ENCODE measurements around the gene TMEM8B.

The TMEM8B gene

DNA sequence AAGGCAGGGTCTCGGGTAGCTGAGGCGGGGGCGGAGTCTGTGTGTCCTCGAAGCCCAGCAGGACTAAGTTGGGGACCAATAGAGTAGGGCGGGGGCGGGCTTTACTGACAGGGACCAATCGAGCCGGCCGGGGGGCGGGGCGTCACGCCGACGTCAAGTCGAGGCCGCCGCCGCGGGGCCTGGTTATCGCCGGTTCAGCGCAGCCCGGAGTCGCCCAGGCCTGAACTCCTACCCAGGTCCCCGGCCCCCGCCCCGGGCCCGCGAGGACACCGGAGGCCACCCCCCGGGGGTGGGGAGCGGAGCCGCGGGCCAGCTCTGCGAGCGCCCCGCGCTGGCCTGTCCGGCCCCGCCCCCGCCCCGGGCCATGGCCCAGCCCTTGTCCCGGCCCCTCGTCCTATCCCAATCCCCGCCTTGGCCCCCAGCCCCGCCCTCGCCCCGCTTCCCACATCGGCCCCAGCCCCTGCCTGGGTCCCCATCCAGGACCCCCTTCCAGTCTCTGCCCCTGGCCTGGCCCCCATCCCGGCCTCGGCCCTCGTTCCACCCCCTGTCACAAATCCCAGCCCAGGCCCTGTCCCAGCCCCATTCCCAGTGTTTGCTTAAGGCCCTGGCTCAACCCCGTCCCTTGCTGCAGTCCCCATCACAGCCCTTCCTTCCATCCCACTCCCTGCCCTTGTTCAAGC, at the start of gene TMEM8B:
TSS of gene TMEM8B (plus strand) at position 145 of the 680 bp plus-strand sequence. CDS start at position 365, 220 bp downstream.
- no peaks in the 10 kb centered on the region for H3K4me1 ChIP-seq (ENCODE audit: control insufficient read depth, insufficient read depth, low read length)
- H3K36me3 ChIP-seq (ENCODE audit: control insufficient read depth, insufficient read depth, low read length) = no peaks in the 10 kb centered on the region
- H3K9me3 ChIP-seq (ENCODE audit: control insufficient read depth, insufficient read depth, low read length) = no peaks in the 10 kb centered on the region
- H3K4me3 ChIP-seq (ENCODE audit: low read depth, low read length) = peak within 1 kb of the TSS; percentile 79
- no peak within 1 kb of the TSS for H3K9ac ChIP-seq (ENCODE audit: low read depth, low read length)
- peaks cover 2% of the 10 kb centered on the region for H3K27me3 ChIP-seq (ENCODE audit: control insufficient read depth, insufficient read depth, low read length)

GRCh38 chr9:35781066-35781465, 48.0 kb upstream of the TMEM8B start:
- peaks cover 1% of the 10 kb centered on the region for H3K4me1 ChIP-seq (ENCODE audit: control insufficient read depth, insufficient read depth, low read length)
- H3K27me3 ChIP-seq (ENCODE audit: control insufficient read depth, insufficient read depth, low read length) = no peaks in the 10 kb centered on the region
- H3K9me3 ChIP-seq (ENCODE audit: control insufficient read depth, insufficient read depth, low read length) = no peaks in the 10 kb centered on the region
- no peak overlapping the region for H3K9ac ChIP-seq (ENCODE audit: low read depth, low read length)
- H3K36me3 ChIP-seq (ENCODE audit: control insufficient read depth, insufficient read depth, low read length) = no peaks in the 10 kb centered on the region
- no peak overlapping the region for H3K4me3 ChIP-seq (ENCODE audit: low read depth, low read length)

DNA sequence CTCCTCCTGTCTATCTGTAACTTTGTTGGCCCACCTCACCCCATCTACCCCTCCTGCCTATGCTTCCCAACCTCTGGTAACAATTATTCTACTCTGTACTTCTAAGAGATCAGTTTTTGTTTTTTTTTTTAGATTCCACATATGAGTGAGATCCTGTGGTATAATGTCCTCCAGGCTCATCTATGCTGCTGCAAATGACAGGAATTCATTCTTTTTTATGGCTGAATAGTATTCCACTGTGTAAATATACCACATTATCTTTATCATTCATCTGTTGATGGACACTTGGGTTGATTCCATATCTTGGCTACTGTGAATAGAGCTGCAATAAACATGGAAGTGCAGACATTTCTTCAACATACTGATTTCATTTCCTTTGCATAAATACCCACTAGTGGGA, 45.6 kb upstream of the TMEM8B start:
- no peaks in the 10 kb centered on the region for H3K27me3 ChIP-seq (ENCODE audit: control insufficient read depth, insufficient read depth, low read length)
- no peak overlapping the region for H3K9ac ChIP-seq (ENCODE audit: low read depth, low read length)
- H3K9me3 ChIP-seq (ENCODE audit: control insufficient read depth, insufficient read depth, low read length) = no peaks in the 10 kb centered on the region
- H3K4me3 ChIP-seq (ENCODE audit: low read depth, low read length) = no peak overlapping the region
- no peaks in the 10 kb centered on the region for H3K36me3 ChIP-seq (ENCODE audit: control insufficient read depth, insufficient read depth, low read length)
- H3K4me1 ChIP-seq (ENCODE audit: control insufficient read depth, insufficient read depth, low read length) = no peaks in the 10 kb centered on the region

DNA sequence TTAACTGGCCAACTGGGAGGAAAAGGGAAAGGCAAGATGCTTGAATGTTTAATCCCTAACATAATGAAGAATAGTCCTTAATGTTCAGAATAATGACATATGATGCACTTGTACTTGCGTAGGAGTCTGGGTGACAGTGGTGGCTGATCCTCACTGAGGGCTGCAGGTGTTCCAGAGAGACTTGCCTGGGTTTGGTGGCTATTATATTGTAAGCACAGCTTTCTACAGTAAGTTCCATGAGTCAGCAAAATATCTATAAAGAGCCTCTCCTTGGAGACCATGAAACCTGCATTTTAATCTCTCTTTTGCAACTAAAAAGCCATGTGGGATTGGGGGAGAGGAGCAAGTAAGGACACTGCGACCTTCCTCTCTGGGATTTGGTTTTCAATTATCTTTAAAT, 39.5 kb upstream of the TMEM8B start:
- Histone ChIP-seq H3K9ac (ENCODE audit: low read depth, low read length) (no peak overlapping the region), H3K9me3 (ENCODE audit: control insufficient read depth, insufficient read depth, low read length) (no peaks in the 10 kb centered on the region), H3K27me3 (ENCODE audit: control insufficient read depth, insufficient read depth, low read length) (peaks cover 3% of the 10 kb centered on the region), H3K36me3 (ENCODE audit: control insufficient read depth, insufficient read depth, low read length) (no peaks in the 10 kb centered on the region), H3K4me1 (ENCODE audit: control insufficient read depth, insufficient read depth, low read length) (peaks cover 2% of the 10 kb centered on the region), H3K4me3 (ENCODE audit: low read depth, low read length) (no peak overlapping the region)

DNA sequence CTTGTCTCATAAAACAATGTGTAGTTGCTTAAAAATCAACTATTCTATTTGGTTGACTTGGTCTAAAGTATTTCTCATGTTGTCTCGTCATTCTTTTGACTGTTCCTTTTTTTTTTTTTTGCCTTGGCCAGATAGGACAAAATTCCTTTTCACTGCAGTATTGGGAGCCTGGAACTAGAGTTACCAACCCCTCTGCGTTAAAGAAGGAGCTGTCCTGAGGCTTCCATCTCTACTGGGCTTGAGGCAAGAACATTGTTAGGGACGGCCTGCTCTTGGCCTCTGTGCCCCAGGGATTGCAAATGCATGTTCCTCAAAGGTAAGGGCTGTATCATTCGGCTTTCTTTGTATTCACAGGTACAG, 39.0 kb upstream of the TMEM8B start:
- Histone ChIP-seq H3K4me3 (ENCODE audit: low read depth, low read length) (no peak overlapping the region), H3K4me1 (ENCODE audit: control insufficient read depth, insufficient read depth, low read length) (peaks cover 2% of the 10 kb centered on the region), H3K9ac (ENCODE audit: low read depth, low read length) (no peak overlapping the region), H3K36me3 (ENCODE audit: control insufficient read depth, insufficient read depth, low read length) (no peaks in the 10 kb centered on the region), H3K9me3 (ENCODE audit: control insufficient read depth, insufficient read depth, low read length) (no peaks in the 10 kb centered on the region), H3K27me3 (ENCODE audit: control insufficient read depth, insufficient read depth, low read length) (peaks cover 3% of the 10 kb centered on the region)

GRCh38 chr9:35790385-35791296, 38.4 kb upstream of the TMEM8B start:
- Histone ChIP-seq H3K4me3 (ENCODE audit: low read depth, low read length) (peak overlapping the region; percentile 55), H3K4me1 (ENCODE audit: control insufficient read depth, insufficient read depth, low read length) (peaks cover 2% of the 10 kb centered on the region), H3K36me3 (ENCODE audit: control insufficient read depth, insufficient read depth, low read length) (no peaks in the 10 kb centered on the region), H3K27me3 (ENCODE audit: control insufficient read depth, insufficient read depth, low read length) (peaks cover 3% of the 10 kb centered on the region), H3K9ac (ENCODE audit: low read depth, low read length) (peak overlapping the region; percentile 47), H3K9me3 (ENCODE audit: control insufficient read depth, insufficient read depth, low read length) (no peaks in the 10 kb centered on the region)

DNA sequence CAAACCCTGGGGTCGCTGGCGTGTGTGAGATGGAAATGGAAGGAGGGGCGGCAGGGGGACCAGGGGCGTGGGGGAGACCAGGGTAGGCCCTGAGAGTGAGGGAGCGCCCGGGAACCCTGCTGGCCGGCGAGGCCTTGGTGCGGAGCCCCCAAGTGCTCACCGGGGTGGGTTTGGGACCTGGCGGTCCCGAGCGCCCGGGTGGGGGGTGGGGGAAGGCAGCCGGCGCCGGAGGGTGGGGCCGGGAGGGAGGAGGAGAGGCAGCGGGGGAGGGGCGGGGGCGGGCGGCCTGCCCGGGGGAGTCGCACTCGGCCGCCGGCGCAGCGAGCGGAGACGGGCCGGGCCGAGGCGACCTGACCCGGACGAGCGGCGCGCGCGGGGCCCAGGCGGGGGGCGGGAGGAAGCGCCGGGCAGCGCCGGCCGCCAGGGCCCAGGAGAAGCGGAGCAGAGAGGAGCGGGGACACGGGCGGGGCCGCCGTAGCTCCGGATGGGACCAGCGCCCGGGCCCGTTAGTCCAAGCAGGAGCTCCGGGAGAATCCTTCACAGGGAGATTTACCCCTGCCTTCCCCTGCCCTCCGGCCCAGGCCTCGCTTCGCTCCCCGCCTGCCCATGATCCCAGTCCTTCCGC, 37.6 kb upstream of the TMEM8B start, which contains the start of gene NPR2:
TSS of gene NPR2 (plus strand) at position 295 of the 625 bp plus-strand sequence. CDS start 818 bp downstream, outside the sequence.
- Histone ChIP-seq H3K36me3 (ENCODE audit: control insufficient read depth, insufficient read depth, low read length) (no peaks in the 10 kb centered on the region), H3K4me3 (ENCODE audit: low read depth, low read length) (peak within 1 kb of the TSS; percentile 62), H3K4me1 (ENCODE audit: control insufficient read depth, insufficient read depth, low read length) (peaks cover 2% of the 10 kb centered on the region), H3K9me3 (ENCODE audit: control insufficient read depth, insufficient read depth, low read length) (no peaks in the 10 kb centered on the region), H3K9ac (ENCODE audit: low read depth, low read length) (peak within 1 kb of the TSS; percentile 70), H3K27me3 (ENCODE audit: control insufficient read depth, insufficient read depth, low read length) (peaks cover 3% of the 10 kb centered on the region)

DNA sequence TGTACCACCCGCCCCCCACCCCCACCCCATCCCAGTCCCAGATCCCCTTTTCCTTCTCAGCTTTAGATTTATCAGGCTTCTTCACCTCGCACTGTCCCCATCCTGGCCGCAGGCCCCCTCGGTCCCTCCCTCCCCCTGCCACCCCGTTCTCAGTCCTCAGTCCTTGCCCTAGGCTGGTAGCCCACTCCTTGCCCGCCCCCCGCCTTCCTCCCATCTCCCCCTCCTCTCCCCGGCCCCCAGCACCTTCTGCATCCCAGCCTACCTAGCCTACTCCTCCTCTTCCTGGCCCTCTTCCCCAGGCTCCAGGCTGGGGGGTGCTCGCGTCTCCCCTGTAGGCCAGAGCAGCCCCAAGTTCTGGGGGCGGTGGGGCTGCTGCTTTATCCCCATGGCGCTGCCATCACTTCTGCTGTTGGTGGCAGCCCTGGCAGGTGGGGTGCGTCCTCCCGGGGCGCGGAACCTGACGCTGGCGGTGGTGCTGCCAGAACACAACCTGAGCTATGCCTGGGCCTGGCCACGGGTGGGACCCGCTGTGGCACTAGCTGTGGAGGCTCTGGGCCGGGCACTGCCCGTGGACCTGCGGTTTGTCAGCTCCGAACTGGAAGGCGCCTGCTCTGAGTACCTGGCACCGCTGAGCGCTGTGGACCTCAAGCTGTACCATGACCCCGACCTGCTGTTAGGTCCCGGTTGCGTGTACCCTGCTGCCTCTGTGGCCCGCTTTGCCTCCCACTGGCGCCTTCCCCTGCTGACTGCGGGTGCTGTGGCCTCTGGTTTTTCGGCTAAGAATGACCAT, 36.8 kb upstream of the TMEM8B start:
- Histone ChIP-seq H3K27me3 (ENCODE audit: control insufficient read depth, insufficient read depth, low read length) (peaks cover 3% of the 10 kb centered on the region), H3K9ac (ENCODE audit: low read depth, low read length) (peak overlapping the region; percentile 70), H3K4me3 (ENCODE audit: low read depth, low read length) (peak overlapping the region; percentile 13), H3K36me3 (ENCODE audit: control insufficient read depth, insufficient read depth, low read length) (no peaks in the 10 kb centered on the region), H3K4me1 (ENCODE audit: control insufficient read depth, insufficient read depth, low read length) (peaks cover 2% of the 10 kb centered on the region), H3K9me3 (ENCODE audit: control insufficient read depth, insufficient read depth, low read length) (no peaks in the 10 kb centered on the region)

DNA sequence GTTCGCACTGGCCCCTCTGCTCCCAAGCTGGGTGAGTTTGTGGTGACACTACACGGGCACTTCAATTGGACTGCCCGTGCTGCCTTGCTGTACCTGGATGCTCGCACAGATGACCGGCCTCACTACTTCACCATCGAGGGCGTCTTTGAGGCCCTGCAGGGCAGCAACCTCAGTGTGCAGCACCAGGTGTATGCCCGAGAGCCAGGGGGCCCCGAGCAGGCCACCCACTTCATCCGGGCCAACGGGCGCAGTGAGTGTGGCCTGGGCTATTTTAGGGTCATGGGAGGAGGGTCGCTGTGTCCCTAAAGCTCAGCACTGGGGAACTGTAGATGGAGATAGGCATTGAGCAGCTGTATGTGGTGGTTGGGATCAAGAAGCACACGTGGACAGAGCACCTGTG, 36.2 kb upstream of the TMEM8B start:
- H3K4me3 ChIP-seq (ENCODE audit: low read depth, low read length) = no peak overlapping the region
- no peaks in the 10 kb centered on the region for H3K9me3 ChIP-seq (ENCODE audit: control insufficient read depth, insufficient read depth, low read length)
- no peak overlapping the region for H3K9ac ChIP-seq (ENCODE audit: low read depth, low read length)

DNA sequence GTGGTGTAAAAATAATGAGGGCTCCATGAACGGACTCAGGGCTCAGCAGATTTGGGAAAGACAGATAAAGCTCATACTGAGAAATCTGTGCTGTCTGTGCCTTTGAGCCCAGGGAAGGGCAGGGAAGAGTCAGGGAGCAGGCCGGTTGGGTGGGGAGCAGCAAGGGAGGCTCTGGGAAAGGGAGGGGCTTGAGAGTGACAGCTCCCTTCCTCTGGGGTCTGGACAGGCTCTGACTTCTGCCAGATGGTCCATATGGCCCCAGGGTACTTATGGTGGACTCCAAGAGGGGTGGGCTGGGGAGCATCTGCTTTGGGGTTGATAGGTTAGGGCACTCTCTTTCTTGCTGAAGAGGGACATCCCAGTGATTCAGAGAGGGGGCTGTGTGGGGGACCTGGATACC, 35.6 kb upstream of the TMEM8B start:
- H3K4me1 ChIP-seq (ENCODE audit: control insufficient read depth, insufficient read depth, low read length) = peaks cover 2% of the 10 kb centered on the region
- no peak overlapping the region for H3K9ac ChIP-seq (ENCODE audit: low read depth, low read length)
- no peak overlapping the region for H3K4me3 ChIP-seq (ENCODE audit: low read depth, low read length)
- H3K27me3 ChIP-seq (ENCODE audit: control insufficient read depth, insufficient read depth, low read length) = peaks cover 3% of the 10 kb centered on the region
- no peaks in the 10 kb centered on the region for H3K9me3 ChIP-seq (ENCODE audit: control insufficient read depth, insufficient read depth, low read length)
- H3K36me3 ChIP-seq (ENCODE audit: control insufficient read depth, insufficient read depth, low read length) = no peaks in the 10 kb centered on the region

More for the DNA sequence above, 36.2 kb upstream of the TMEM8B start:
- Histone ChIP-seq H3K4me1 (ENCODE audit: control insufficient read depth, insufficient read depth, low read length) (peaks cover 2% of the 10 kb centered on the region), H3K36me3 (ENCODE audit: control insufficient read depth, insufficient read depth, low read length) (no peaks in the 10 kb centered on the region), H3K27me3 (ENCODE audit: control insufficient read depth, insufficient read depth, low read length) (peaks cover 3% of the 10 kb centered on the region)

GRCh38 chr9:35795695-35796094, 33.3 kb upstream of the TMEM8B start:
- Histone ChIP-seq H3K27me3 (ENCODE audit: control insufficient read depth, insufficient read depth, low read length) (no peaks in the 10 kb centered on the region), H3K36me3 (ENCODE audit: control insufficient read depth, insufficient read depth, low read length) (no peaks in the 10 kb centered on the region), H3K4me1 (ENCODE audit: control insufficient read depth, insufficient read depth, low read length) (no peaks in the 10 kb centered on the region), H3K9ac (ENCODE audit: low read depth, low read length) (no peak overlapping the region), H3K4me3 (ENCODE audit: low read depth, low read length) (no peak overlapping the region), H3K9me3 (ENCODE audit: control insufficient read depth, insufficient read depth, low read length) (no peaks in the 10 kb centered on the region)

Data from iPS-15b (cell line).